Measurements from ENCODE around the gene RRP1. TPM values are rescaled to one million over a fixed set of nuclear protein-coding genes. Genes with fewer than 3 reads are reported as not detected.

Gene RRP1, protein sequence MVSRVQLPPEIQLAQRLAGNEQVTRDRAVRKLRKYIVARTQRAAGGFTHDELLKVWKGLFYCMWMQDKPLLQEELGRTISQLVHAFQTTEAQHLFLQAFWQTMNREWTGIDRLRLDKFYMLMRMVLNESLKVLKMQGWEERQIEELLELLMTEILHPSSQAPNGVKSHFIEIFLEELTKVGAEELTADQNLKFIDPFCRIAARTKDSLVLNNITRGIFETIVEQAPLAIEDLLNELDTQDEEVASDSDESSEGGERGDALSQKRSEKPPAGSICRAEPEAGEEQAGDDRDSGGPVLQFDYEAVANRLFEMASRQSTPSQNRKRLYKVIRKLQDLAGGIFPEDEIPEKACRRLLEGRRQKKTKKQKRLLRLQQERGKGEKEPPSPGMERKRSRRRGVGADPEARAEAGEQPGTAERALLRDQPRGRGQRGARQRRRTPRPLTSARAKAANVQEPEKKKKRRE
- 39.5 TPM for polyA plus RNA-seq (2013, experiment 1 of 2)
- polyA plus RNA-seq (2013, experiment 2 of 2), result 29.7 TPM

DNA sequence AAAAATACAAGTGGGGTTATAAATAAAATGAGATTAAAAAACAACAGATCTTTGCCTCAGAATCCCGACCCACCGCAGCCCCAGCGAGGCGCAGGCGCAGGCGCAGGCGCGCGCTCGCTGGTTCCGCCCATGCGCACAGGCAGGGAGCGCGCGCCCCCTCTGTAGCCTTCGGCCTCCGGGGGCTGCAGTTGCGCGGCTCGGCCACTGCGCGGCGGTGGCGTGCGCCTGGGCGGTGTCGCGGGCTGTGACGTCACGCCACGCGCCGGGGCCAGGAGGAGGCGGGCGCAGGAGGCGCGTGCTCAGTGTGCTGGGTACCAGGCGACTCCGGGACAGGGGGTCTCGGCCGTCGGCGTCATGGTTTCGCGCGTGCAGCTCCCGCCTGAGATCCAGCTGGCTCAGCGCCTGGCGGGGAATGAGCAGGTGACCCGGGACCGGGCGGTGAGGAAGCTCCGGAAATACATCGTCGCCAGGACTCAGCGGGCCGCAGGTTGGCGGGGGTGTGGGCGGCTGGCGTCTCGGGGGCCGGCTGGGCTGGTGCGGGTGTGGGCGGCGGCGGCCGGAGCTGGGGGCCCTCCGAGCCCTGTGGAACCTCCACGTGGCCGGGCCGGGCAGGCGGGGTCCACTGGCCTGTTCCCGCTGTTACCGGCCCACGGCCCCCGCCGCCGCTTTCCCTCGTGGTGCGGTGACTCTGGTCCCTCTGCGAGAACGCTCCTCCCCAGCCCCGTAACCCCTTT lies at the start of gene RRP1:
Gene RRP1, plus strand, starts transcription at position 302 of the 734 bp plus-strand sequence. Its CDS starts 53 bp downstream, at position 355.
- Histone ChIP-seq H3K4me1 (ENCODE audit: insufficient read depth, low read length) (peaks cover 10% of the 10 kb centered on the region; the same call in 1 of the 2 replicates), H3K27me3 (ENCODE audit: insufficient read depth, low read length) (no peaks in the 10 kb centered on the region), H3K27ac (ENCODE audit: low read depth, low read length) (peak within 1 kb of the TSS; percentile 70), H3K9ac (ENCODE audit: low read depth, low read length) (peak within 1 kb of the TSS; percentile 91), H3K9me3 (ENCODE audit: insufficient read depth, low read depth, low read length) (no peaks in the 10 kb centered on the region), H3K4me3 (ENCODE audit: low read length) (peak within 1 kb of the TSS; percentile 93), H3K36me3 (ENCODE audit: insufficient read depth, low read length) (peaks cover 38% of the 10 kb centered on the region)
- WGBS, result under 1% methylated on average over 83 of the region's 83 CpGs

DNA sequence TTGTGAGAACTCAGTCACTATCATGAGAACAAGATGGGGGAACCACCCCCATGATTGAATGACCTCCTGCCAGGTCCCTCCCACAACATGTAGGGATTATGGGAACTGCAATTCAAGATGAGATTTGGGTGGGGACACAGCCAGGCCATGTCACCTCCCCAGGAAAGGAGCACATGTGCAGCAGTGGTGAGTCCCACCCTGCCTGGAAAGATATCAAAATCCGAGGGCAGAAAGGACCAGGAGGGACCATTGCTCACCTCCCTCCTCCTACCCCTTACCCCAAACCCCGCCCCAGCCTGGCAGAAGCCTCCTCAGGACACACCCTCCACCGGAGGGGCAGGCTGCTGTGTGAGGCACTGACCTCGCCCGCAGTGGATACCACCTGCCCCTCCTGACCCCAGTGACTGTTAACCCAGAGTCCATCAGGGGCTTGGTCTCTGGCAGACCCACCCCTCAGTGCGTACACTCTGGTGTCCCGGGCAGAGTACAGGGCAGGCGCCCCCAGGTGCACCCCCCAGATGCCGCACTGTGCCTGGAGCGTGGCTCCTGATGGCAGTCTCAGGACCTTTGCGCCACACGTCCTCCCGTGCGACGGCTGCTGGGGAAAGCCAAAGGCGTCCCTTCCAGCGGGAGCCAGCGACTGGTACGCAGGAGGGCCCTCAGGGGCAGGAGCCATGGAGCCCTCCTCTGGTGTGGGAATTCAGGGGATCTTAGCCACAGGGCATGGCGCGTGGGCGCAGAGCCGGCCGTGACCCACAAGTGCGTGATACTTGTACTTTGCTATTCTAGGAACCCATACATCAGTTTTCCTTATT lies 49.5 kb upstream of the RRP1 start:
- Histone ChIP-seq H3K27ac (ENCODE audit: low read depth, low read length) (peak overlapping the region; percentile 80), H3K36me3 (ENCODE audit: insufficient read depth, low read length) (peaks cover 20% of the 10 kb centered on the region), H3K27me3 (ENCODE audit: insufficient read depth, low read length) (no peaks in the 10 kb centered on the region), H3K4me1 (ENCODE audit: insufficient read depth, low read length) (no peaks in the 10 kb centered on the region), H3K4me3 (ENCODE audit: low read length) (no peak overlapping the region), H3K9me3 (ENCODE audit: insufficient read depth, low read depth, low read length) (no peaks in the 10 kb centered on the region), H3K9ac (ENCODE audit: low read depth, low read length) (no peak overlapping the region)
- 74% methylated on average over 25 of the region's 25 CpGs for WGBS

DNA sequence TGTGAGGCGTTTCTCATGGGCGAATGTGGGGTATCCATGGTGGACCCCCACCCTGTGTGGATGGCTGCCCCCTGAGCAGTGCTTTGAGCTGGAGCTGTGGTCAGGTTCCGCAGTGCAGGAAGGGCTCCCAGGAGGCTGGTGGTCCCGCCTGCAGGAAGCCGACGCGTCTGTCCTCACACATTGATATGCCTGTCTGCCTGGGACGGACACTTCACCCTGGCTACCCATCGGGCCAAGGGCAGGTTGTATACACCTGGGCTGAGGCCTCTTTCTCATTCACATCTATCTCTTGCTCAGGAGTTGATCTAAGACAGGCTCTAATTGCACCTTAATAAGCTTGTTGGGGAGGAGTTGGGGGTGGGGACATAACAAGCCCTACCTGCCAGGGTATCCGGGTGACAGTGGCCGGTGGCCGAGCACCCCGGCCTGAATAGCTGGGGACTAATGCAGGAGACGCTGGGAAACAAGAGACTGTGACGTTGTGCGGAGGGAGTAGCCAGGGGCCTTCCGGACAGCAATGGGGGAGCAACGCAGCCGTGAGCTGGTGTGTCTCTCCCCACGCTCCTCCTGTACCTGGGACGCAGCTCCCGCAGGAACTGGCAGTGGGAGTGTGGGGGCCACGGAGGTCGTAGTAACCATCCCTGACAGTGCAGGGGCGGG lies 48.8 kb upstream of the RRP1 start:
- H3K9ac ChIP-seq (ENCODE audit: low read depth, low read length), result no peak overlapping the region
- WGBS, result 26% methylated on average over 21 of the region's 25 CpGs
- peaks cover 26% of the 10 kb centered on the region for H3K36me3 ChIP-seq (ENCODE audit: insufficient read depth, low read length)
- no peaks in the 10 kb centered on the region for H3K27me3 ChIP-seq (ENCODE audit: insufficient read depth, low read length)
- no peaks in the 10 kb centered on the region for H3K9me3 ChIP-seq (ENCODE audit: insufficient read depth, low read depth, low read length)
- peak overlapping the region; percentile 80 for H3K27ac ChIP-seq (ENCODE audit: low read depth, low read length)
- no peaks in the 10 kb centered on the region for H3K4me1 ChIP-seq (ENCODE audit: insufficient read depth, low read length)
- H3K4me3 ChIP-seq (ENCODE audit: low read length), result no peak overlapping the region

DNA sequence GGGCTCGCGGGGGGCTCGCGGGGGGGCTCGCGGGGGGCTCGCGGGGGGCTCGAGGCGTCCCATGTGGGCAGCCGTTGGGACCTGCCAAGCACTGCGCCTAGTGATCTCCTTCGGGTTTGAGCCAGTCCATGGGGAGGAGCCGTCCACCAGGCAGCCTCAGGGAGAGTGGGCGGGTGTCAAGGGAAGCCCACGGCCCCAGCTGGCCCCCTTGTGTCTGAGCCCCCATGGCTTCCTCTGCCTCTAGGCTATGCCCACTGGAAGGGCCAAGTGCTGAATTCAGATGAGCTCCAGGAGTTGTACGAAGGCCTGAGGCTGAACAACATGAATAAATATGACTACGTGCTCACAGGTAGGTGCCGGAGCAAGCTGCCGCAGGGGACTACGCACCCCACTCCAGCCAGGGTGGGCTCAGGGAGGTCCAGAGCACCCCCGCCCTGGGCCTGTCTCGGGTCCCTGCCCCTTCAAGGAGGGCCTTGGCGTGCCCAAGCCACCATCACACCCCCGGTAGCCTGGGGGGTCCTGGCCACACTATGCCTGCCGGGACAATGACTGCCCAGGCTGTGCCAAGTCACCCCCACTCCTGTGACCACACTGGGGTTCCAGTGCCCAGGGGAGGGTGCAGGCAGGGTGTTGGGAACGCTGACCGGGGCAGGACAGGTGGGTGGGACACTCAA lies 47.8 kb upstream of the RRP1 start:
- Histone ChIP-seq H3K9ac (ENCODE audit: low read depth, low read length) (no peak overlapping the region), H3K27ac (ENCODE audit: low read depth, low read length) (peak overlapping the region; percentile 62; the same call in 1 of the 2 replicates), H3K36me3 (ENCODE audit: insufficient read depth, low read length) (peaks cover 35% of the 10 kb centered on the region), H3K27me3 (ENCODE audit: insufficient read depth, low read length) (no peaks in the 10 kb centered on the region), H3K4me1 (ENCODE audit: insufficient read depth, low read length) (no peaks in the 10 kb centered on the region), H3K9me3 (ENCODE audit: insufficient read depth, low read depth, low read length) (no peaks in the 10 kb centered on the region), H3K4me3 (ENCODE audit: low read length) (no peak overlapping the region)
- WGBS, result 73% methylated on average over 28 of the region's 28 CpGs

DNA sequence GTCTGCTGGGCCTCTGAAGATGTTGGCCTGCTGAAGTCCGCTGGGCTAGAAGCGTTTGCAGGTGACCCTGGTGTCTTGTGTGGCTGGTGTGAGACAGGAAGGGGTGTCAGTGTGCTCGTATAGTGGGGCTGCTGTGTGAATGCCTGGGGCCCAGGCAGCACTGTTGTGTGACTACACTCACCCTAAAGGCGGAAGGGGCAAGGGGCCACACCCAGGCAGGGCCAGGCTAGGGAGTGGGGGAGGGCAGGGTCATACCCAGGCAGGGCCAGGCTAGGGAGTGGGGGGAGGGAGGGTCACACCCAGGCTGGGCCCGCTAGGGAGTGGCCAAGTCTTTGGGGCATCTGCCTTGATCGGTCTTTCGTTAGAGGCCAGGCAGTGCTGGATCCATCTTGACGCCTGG lies 45.4 kb upstream of the RRP1 start:
- Histone ChIP-seq H3K27me3 (ENCODE audit: insufficient read depth, low read length) (no peaks in the 10 kb centered on the region), H3K9ac (ENCODE audit: low read depth, low read length) (no peak overlapping the region), H3K4me1 (ENCODE audit: insufficient read depth, low read length) (no peaks in the 10 kb centered on the region), H3K4me3 (ENCODE audit: low read length) (no peak overlapping the region), H3K9me3 (ENCODE audit: insufficient read depth, low read depth, low read length) (no peaks in the 10 kb centered on the region), H3K36me3 (ENCODE audit: insufficient read depth, low read length) (peaks cover 48% of the 10 kb centered on the region), H3K27ac (ENCODE audit: low read depth, low read length) (no peak overlapping the region)
- 92% methylated on average over 8 of the region's 8 CpGs for WGBS

DNA sequence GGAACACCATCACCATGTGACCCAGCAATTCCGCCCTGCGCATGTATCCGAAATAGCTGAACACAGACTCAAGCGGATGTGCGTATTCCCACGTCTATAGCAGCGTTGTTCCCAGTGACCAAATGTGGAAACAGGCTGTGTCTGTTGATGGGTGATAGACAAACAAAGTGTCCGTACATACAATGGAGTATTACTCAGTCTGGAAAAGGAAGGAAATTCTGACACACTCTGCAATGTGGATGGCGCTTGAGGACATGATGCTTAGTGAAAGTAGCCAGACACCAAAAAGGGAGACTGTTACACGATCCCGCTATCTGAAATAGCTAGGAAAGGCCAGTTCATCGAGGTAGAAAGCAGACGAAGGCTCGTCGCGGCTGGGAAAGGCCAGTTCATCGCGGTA lies 44.7 kb upstream of the RRP1 start:
- Histone ChIP-seq H3K36me3 (ENCODE audit: insufficient read depth, low read length) (peaks cover 49% of the 10 kb centered on the region), H3K4me3 (ENCODE audit: low read length) (no peak overlapping the region), H3K9ac (ENCODE audit: low read depth, low read length) (no peak overlapping the region), H3K27ac (ENCODE audit: low read depth, low read length) (no peak overlapping the region), H3K27me3 (ENCODE audit: insufficient read depth, low read length) (no peaks in the 10 kb centered on the region), H3K4me1 (ENCODE audit: insufficient read depth, low read length) (no peaks in the 10 kb centered on the region), H3K9me3 (ENCODE audit: insufficient read depth, low read depth, low read length) (no peaks in the 10 kb centered on the region)
- 96% methylated on average over 18 of the region's 18 CpGs for WGBS

DNA sequence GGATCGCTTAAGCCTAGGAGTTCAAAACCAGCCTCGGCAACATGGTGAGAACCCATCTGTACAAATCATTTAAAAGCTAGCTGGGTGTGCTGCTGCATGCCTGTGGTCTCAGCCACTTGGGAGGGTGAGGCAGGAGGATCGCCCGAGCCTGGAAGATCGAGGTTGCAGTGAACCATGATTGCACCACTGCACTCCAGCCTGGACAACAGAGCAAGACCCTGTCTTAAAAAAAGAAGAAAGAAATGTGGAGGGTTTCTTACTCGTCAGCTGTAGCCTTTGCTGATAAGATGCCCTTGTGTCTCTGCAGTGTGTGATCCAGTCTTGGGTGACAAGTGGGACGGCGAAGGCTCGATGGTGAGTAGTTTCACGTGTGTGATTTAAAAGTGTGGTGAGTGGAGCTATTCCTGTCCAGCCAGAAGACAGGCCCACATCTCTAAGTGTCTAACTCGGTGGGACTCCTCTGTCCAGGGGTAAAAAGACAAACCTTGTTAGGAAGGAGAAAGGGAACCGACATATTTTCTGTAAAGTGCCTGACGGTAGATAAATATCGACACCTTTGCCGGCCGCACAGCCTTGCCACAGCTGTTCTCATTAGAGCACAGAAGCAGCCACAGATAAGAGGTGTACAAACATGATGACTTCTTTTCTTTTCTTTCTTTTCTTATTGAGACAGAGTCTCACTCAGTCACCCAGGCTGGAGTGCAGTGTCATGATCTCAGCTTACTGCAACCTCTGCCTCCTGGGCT lies 43.4 kb upstream of the RRP1 start:
- 95% methylated on average over 16 of the region's 16 CpGs for WGBS
- no peaks in the 10 kb centered on the region for H3K27me3 ChIP-seq (ENCODE audit: insufficient read depth, low read length)
- peaks cover 55% of the 10 kb centered on the region for H3K36me3 ChIP-seq (ENCODE audit: insufficient read depth, low read length)
- no peak overlapping the region for H3K4me3 ChIP-seq (ENCODE audit: low read length)
- H3K4me1 ChIP-seq (ENCODE audit: insufficient read depth, low read length), result no peaks in the 10 kb centered on the region
- H3K9ac ChIP-seq (ENCODE audit: low read depth, low read length), result no peak overlapping the region
- H3K9me3 ChIP-seq (ENCODE audit: insufficient read depth, low read depth, low read length), result no peaks in the 10 kb centered on the region
- H3K27ac ChIP-seq (ENCODE audit: low read depth, low read length), result no peak overlapping the region

DNA sequence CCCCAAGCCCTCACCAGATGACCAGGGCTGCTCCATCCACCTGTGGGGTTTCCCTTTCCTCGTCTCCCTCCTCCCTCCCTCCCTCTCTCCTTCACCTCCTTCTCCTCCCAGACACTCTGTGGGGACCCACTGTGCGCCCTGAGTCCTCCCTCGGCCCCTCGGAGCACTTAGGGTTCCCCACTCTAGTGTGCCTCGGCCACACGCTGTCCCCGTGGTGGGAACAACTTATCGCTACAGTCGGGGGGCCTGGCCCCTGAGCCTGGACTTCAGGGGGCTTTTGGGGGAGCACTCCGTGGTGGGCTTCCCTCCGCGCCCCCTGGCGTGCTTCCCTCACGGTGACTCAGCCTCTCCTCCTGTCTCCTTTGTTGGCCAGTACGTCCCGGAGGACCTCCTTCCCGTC lies 40.8 kb upstream of the RRP1 start:
- H3K9me3 ChIP-seq (ENCODE audit: insufficient read depth, low read depth, low read length), result no peaks in the 10 kb centered on the region
- H3K36me3 ChIP-seq (ENCODE audit: insufficient read depth, low read length), result peaks cover 65% of the 10 kb centered on the region
- H3K27ac ChIP-seq (ENCODE audit: low read depth, low read length), result no peak overlapping the region
- no peaks in the 10 kb centered on the region for H3K27me3 ChIP-seq (ENCODE audit: insufficient read depth, low read length)
- no peaks in the 10 kb centered on the region for H3K4me1 ChIP-seq (ENCODE audit: insufficient read depth, low read length)
- H3K9ac ChIP-seq (ENCODE audit: low read depth, low read length), result no peak overlapping the region
- 95% methylated on average over 17 of the region's 17 CpGs for WGBS
- no peak overlapping the region for H3K4me3 ChIP-seq (ENCODE audit: low read length)

DNA sequence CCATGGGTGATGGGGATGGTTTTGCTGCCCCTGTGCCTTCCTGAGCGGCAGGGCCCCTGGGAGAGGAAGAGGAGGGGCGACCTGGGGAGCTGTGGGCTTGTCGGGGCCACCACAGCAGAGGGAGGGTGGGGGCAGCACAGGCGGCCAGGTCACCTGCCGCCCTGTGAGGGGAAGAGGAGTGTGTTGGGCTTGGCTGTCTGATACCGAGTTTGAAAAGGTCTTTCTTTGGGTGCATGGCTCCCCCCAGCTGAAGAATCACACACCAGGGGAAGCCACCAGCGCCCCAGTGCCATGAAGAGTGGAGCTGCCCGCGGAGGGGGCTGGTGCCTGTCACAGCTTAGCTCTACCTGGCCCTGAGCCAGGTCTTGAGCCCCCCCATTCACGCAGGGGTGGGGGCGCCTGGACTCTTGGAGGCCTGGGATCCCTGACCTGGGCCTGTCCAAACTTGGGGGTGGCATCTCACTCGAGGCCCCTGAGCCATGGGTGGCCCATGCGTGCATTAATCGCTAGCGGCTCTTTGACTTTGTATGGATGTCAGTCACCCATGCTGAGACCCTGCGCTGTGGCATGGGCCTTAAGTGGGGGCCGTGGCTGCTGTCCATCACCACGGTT lies 39.6 kb upstream of the RRP1 start:
- Histone ChIP-seq H3K36me3 (ENCODE audit: insufficient read depth, low read length) (peaks cover 65% of the 10 kb centered on the region), H3K4me1 (ENCODE audit: insufficient read depth, low read length) (no peaks in the 10 kb centered on the region), H3K27ac (ENCODE audit: low read depth, low read length) (no peak overlapping the region), H3K9me3 (ENCODE audit: insufficient read depth, low read depth, low read length) (no peaks in the 10 kb centered on the region), H3K27me3 (ENCODE audit: insufficient read depth, low read length) (no peaks in the 10 kb centered on the region), H3K4me3 (ENCODE audit: low read length) (no peak overlapping the region), H3K9ac (ENCODE audit: low read depth, low read length) (no peak overlapping the region)
- 95% methylated on average over 18 of the region's 18 CpGs for WGBS

Data from HUES64 (cell line).